GM18505 (cell line): ENCODE data around the gene VDR.

Experiments used
- ATAC-seq: cut with Tn5 transposase; IDR thresholded peaks from one replicate; pipeline ENCODE4 v1.9.1; 2021; ENCODE audit not compliant: unreplicated experiment
- POLR2A ChIP-seq: IDR thresholded peaks from 4 replicates; pipeline ENCODE4 v1.6.1; 2011; ENCODE audit warnings: borderline replicate concordance; ENCODE audit not compliant: insufficient read depth, insufficient read length; ENCODE audit errors: extremely low read depth

Gene VDR

DNA sequence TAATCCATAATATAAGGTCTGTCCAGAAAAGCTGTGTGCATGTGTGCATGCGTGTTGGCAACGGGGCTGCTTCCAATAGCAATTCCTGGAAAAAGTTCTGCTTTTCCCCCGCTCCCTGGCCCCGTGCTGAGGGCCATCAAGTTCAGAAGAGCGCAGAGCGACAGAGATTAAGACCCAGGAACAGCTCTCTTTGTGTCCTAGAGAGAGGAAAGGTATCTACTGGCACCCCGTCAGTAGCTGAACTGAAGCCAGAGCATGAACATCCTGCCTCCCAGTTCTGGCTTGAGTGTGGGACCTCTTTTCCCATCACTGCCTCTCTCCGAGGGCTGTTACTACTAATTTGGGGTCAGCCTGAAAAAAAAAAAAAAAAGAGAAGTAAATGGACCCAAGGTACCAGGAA is 100.6 kb downstream of the VDR start:
- ATAC-seq = no peak

DNA sequence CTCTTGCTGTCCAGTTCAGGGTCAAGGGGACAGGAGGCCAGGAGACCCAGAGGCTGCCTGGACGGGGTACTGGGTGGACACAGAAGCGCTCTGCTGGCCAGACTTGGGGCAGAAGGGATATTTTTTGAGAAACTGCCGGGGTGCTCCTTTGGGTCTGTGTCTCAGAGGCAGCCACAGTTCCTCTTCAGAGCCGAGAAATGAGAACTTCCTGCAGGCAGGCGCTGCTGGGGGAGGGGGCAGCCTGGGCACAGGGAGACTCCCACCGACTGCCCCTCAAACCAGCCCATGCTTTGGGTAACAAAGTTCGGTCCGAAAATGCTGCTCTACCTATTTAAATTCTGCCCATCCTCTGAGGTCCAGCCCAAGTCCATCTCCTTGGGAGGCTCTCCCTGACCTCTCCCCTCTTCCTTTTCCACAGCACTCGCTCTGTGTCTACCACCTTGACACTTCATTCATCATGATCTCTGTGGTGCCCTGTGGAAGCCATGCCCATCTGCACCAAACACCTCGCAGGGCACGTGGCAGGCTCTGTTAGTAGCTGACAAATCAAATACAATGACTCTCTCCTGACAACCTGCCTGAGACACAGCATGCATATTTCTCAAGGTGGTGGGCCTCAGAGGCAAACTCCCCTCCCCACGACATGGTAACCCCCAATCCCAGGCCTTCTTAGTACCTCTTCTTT is 101.5 kb downstream of the VDR start:
- no peak for TF ChIP-seq POLR2A
- ATAC-seq = no peak

More for the DNA sequence above, 100.6 kb downstream of the VDR start:
- TF ChIP-seq POLR2A = no peak

GRCh38 chr12:47802312-47802711 is 102.5 kb downstream of the VDR start:
- TF ChIP-seq POLR2A = no peak
- ATAC-seq = no peak

GRCh38 chr12:47801904-47802246 is 102.9 kb downstream of the VDR start:
- no peak for ATAC-seq
- TF ChIP-seq POLR2A = no peak

DNA sequence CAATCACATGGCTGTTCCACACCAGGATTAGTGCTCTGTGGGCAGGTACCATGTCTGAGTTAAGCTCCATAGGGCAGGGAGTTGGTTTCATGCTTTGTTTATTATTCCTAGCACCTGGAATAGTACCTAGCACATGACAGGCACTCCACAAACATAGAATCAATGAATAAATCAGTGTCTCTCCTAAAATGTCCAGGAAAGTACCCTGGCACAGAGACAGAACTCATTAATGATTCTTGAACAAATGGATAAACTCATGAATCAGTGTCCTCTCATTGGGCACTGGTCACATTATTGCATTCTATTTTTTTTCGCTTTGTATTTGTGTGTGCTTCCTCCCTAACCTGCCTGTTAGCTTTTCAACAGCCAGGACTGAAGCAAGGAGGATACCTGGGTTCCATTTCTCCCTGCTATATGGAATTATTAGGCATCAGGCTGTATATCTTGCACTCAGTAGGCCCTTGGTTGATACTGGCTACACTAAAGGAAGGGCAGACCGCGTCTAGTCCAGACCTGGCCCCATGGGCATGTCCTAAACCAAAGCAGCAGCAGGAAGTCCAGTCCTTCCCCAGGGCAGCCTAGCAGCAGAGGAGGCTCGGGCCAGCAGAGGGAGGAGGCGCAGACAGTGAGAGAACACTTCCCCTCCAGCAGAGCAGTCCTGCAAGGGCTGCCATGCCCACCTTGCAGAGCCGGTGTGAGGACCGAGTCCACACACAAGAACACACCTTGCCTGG is 103.5 kb downstream of the VDR start:
- no peak for TF ChIP-seq POLR2A
- ATAC-seq = no peak

DNA sequence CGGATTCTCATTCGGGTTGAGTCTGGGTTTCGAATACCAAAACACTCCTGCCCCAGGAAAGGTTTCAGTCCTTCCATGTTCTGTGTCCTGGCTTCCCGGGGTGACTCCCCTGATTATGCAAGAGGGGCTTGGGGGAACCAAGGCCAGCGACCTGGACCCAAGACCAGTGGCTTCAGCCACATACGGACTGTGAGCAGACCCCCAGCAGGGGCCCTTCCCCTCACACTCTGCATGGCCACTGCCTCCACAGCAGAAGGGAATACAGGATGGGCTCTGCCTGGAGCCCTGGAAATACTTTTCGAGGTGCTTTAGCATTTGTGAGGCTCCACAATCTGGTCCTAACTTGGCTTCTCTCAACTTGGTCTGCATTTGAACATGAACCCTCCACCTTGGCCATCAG is 104.2 kb downstream of the VDR start:
- TF ChIP-seq POLR2A = no peak
- ATAC-seq = no peak

- ATAC-seq = no peak
- TF ChIP-seq POLR2A = no peak
Observed at GRCh38 chr12:47799357-47799955, 105.3 kb downstream of the VDR start.

- TF ChIP-seq POLR2A = no peak
Observed at GRCh38 chr12:47798382-47798948, 106.3 kb downstream of the VDR start.

DNA sequence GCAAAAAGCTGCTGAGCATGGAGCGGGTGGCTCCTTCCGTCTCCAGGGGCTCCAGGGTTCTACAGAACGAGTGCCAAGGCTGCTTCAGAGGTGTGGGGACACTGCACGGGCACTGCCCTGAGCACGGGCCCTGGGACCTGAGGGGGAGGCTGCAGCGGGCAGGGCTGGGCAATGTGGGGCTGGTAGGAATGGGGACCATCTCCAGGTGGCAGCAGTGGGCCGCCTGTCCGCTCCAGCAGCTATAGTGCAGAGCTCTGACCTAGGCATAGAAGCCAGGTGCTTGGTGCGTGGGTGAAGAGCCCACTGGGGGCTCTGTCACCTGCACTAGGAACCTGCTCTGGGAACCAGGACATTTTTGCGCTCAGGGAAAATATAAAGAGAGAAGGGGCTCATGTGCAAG is 107.4 kb downstream of the VDR start:
- no peak for TF ChIP-seq POLR2A
- no peak for ATAC-seq

More at GRCh38 chr12:47798382-47798948, 106.3 kb downstream of the VDR start:
- ATAC-seq = no peak

DNA sequence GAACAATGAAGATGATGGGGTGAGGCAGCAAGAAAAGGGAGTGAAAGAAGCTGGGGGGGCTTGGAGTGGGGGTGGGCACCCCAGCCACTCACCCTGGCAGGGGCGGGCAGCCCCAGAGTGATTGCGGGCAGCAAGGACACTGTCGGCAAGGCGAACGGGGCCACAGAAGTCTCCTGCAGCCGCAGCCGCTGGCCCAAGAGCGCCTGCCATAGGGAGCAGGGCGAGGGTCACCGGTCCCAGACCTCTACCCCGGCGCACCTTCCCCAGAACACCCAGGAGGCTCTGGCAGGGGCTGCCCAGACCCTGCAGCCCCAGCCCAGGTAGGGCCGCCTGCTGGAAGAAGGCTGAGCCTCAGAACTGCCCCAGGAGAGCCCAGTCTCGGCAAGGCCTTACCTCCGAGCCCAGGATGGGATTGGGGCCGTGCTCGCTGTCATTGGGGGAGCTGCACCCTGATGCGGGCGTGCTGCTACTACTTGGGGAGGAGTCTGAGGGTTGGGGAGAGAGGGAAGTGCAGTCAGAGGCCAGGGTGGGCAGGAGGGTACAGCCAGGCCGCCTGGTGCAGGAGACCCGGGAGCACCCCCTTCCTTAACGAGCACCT is 108.9 kb downstream of the VDR start:
- TF ChIP-seq POLR2A = no peak
- no peak for ATAC-seq

DNA sequence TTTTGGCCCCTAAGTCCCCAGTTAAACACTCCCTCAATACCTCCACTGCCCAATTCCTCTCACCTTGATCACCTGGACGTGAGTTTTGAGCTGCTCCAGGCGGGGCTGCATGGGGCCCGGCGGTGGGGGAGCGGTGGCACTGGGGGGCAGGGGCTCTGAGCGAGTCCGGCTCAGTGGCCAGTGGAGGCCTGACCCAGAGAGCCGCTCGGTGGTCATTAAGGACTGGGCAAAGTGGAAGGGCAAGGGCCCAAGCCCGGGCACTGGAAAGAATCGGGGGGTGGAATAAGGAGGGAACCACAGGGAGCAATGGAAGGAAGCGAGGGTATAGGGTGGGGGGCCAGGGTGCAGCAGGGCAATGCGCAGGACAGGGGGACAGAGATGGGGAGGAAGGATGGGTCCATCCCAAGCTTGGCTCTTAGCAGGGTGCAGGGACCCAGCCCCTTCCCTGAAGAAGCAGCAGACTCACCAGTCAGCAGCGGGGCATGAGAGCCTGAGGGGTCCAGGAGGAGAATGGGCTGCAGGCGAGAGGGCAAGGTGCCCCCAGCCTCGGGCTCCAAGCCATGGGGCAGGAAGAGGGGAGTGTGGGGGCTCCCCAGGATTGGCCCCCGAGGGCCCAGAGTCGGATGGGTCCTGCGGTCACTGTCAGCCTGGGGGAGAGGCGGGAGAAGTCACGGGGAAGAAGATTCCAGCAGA is 109.5 kb downstream of the VDR start:
- TF ChIP-seq POLR2A = no peak

DNA sequence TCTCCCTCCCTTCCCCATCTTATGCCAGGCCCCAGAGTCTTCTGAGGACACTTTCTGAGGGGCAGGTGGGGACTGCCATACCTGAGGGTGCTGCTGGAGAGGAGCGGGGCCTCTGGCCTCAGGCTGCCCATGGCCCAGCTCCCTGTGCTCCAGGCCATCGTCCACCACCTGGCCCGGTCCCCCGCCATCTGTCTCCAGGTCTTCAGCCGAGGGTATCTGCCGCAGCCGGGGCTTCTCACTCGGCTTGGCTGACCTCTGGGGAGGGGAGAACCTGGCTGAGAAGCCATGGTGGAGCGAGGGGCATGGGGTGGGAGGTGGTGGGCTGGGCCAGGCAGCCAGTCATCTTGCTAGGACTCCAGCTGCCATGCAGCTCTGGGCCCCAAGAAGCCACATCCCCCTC is 110.1 kb downstream of the VDR start:
- no peak for TF ChIP-seq POLR2A
- ATAC-seq = no peak

More for the DNA sequence above, 109.5 kb downstream of the VDR start:
- ATAC-seq = no peak
